UCSD-AML1 (cell line): ENCODE data around the gene ELL3.
"Not testable (repeated sequence)": the region's sequence is repeated elsewhere in the genome, so short reads cannot be mapped to it uniquely, and the experiment has no call there.

ENCODE experiments used
- DNase-seq: peaks from one replicate; lab custom pipeline; 2025; ENCODE audit not compliant: unreplicated experiment; lab: John Stamatoyannopoulos, UW

Gene ELL3

DNA sequence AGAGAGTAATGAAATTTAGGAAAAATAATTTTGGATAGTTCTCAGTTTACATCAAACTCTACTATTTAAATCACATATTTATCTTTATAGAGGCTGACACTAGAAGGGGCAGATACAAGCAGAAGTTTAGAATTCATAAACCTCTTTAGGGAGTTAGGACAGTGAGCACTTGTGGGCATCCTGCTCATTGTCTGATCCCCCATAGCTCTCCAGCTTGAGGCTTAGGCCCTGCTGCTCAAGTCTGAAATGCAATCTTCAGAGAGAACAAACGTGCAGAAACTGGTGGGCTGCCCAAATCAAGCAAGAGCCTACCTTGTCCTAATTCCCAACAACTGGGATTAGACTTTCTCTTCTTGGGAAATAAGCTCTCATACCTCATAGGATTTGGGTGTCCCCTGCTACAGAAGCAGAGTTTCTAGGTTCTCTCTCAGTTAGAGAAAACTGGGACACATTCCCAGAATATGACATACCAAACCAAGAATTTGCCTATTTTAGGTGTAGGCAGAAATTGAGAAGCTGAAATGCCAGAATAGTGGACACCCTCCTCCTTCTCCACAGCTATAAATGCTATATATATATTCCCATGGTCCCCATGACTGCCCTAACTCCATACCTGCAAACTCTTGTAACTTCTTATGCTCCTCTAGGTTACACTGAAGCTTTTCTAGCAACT lies 48.6 kb downstream of the ELL3 start:
- not testable (repeated sequence) for DNase-seq

DNA sequence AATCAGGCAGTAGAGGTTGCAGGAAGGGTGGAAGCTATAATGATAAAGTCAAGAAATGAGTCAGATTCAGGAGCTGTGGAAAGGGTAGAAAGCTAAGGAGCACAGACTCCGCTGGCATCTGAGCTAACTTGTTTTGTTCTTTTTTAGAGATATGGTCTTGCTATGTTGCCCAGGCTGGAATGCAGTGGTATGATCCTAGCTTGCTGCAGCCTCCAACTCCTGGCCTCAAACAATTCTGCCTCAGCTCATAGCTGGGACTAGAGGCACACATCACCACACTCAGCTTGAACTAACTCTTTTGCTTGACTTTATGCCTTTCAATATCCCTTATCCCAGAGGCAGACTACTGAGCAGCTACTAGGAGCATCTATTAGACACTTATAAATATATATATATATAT lies 50.5 kb downstream of the ELL3 start:
- DNase-seq, result not testable (repeated sequence)

DNA sequence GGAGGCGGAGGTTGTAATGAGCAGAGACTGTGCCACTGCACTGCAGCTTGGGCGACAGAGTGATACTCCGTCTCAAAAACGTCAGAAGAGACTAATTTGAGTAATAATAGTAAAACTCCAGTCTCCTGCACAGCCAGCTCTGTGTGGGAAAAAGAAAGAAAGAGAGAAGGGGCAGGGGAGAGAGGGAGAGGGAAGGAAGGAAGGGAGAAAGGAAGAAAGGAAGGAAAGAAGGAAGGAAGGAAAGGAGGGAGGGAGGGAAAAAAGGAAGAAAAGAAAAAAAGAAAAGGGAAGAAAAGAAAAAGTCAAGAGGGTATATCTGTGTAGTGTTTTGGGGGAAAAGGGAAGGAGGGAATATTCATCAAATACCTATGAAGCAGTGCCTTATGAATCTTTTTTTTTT lies 53.6 kb downstream of the ELL3 start:
- DNase-seq, result no peak
